ENCODE data around the gene POLR2B. TPM values are rescaled to one million over a fixed set of nuclear protein-coding genes. Genes with fewer than 3 reads are reported as not detected.
A peak's percentile ranks its signal among the peaks of the same experiment; 100 is the strongest.

Gene POLR2B
- total RNA-seq, 2 donors from 2014 or later = 106 to 112 TPM

GRCh38 chr4:57037982-57038604 lies 59.4 kb downstream of the POLR2B start:
- no peak overlapping the region for H3K9ac ChIP-seq (ENCODE audit: extremely low read depth, low read length, poor library complexity, severe bottlenecking)
- no peaks in the 10 kb centered on the region for H3K36me3 Mint-ChIP-seq (ENCODE audit: low read depth)
- no peaks in the 10 kb centered on the region for H3K9me3 ChIP-seq (ENCODE audit: control insufficient read depth, low read length)
- no peak overlapping the region for H3K4me3 ChIP-seq (ENCODE audit: low read length)
- no peaks in the 10 kb centered on the region for H3K27me3 ChIP-seq (ENCODE audit: control insufficient read depth, insufficient read depth, low read length, poor library complexity, severe bottlenecking)
- H3K4me3 Mint-ChIP-seq = peak overlapping the region; percentile 29
- H3K4me1 Mint-ChIP-seq = peaks cover 4% of the 10 kb centered on the region
- DNase-seq = peak; percentile 93
- peaks cover 1% of the 10 kb centered on the region for H3K36me3 ChIP-seq (ENCODE audit: control insufficient read depth, insufficient read depth, low read length)
- no peak overlapping the region for H3K27ac Mint-ChIP-seq
- no peaks in the 10 kb centered on the region for H3K9me3 Mint-ChIP-seq
- H3K4me1 ChIP-seq (ENCODE audit: control insufficient read depth, insufficient read depth, low read length) = no peaks in the 10 kb centered on the region
- H3K27ac ChIP-seq (ENCODE audit: low read depth, low read length) = no peak overlapping the region
- TF ChIP-seq, protein P1, sequence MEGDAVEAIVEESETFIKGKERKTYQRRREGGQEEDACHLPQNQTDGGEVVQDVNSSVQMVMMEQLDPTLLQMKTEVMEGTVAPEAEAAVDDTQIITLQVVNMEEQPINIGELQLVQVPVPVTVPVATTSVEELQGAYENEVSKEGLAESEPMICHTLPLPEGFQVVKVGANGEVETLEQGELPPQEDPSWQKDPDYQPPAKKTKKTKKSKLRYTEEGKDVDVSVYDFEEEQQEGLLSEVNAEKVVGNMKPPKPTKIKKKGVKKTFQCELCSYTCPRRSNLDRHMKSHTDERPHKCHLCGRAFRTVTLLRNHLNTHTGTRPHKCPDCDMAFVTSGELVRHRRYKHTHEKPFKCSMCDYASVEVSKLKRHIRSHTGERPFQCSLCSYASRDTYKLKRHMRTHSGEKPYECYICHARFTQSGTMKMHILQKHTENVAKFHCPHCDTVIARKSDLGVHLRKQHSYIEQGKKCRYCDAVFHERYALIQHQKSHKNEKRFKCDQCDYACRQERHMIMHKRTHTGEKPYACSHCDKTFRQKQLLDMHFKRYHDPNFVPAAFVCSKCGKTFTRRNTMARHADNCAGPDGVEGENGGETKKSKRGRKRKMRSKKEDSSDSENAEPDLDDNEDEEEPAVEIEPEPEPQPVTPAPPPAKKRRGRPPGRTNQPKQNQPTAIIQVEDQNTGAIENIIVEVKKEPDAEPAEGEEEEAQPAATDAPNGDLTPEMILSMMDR (conservative IDR thresholded peaks at IDR 0.05) = peak; percentile 97
- peaks cover 2% of the 10 kb centered on the region for H3K27me3 Mint-ChIP-seq (ENCODE audit: insufficient read depth)
- WGBS, 2 experiments (ENCODE audit: insufficient coverage in 1 of 2, insufficient read length in 1 of 2) = 29 to 33% methylated on average over 10 to 14 of the region's 15 CpGs

- Histone ChIP-seq H3K27ac (ENCODE audit: low read depth, low read length) (no peak overlapping the region), H3K27me3 (ENCODE audit: control insufficient read depth, insufficient read depth, low read length, poor library complexity, severe bottlenecking) (no peaks in the 10 kb centered on the region), H3K9me3 (ENCODE audit: control insufficient read depth, low read length) (no peaks in the 10 kb centered on the region), H3K36me3 (ENCODE audit: control insufficient read depth, insufficient read depth, low read length) (no peaks in the 10 kb centered on the region), H3K4me1 (ENCODE audit: control insufficient read depth, insufficient read depth, low read length) (no peaks in the 10 kb centered on the region), H3K4me3 (ENCODE audit: low read length) (no peak overlapping the region), H3K9ac (ENCODE audit: extremely low read depth, low read length, poor library complexity, severe bottlenecking) (no peak overlapping the region)
- H3K4me3 Mint-ChIP-seq = no peak overlapping the region
- H3K4me1 Mint-ChIP-seq = peaks cover 4% of the 10 kb centered on the region
- DNase-seq = no peak
- H3K27ac Mint-ChIP-seq = no peak overlapping the region
- H3K27me3 Mint-ChIP-seq (ENCODE audit: insufficient read depth) = peaks cover 2% of the 10 kb centered on the region
- H3K36me3 Mint-ChIP-seq (ENCODE audit: low read depth) = no peaks in the 10 kb centered on the region
- WGBS, 2 experiments (ENCODE audit: insufficient coverage in 1 of 2, insufficient read length in 1 of 2) = 73% methylated on average over 2 of the region's 2 CpGs; no CpG with 5 or more reads in 1 of the 2 experiments
- no peaks in the 10 kb centered on the region for H3K9me3 Mint-ChIP-seq
- TF ChIP-seq, protein P1 (conservative IDR thresholded peaks at IDR 0.05) = no peak
Measured at GRCh38 chr4:57039345-57039744, 60.6 kb downstream of the POLR2B start.

DNA sequence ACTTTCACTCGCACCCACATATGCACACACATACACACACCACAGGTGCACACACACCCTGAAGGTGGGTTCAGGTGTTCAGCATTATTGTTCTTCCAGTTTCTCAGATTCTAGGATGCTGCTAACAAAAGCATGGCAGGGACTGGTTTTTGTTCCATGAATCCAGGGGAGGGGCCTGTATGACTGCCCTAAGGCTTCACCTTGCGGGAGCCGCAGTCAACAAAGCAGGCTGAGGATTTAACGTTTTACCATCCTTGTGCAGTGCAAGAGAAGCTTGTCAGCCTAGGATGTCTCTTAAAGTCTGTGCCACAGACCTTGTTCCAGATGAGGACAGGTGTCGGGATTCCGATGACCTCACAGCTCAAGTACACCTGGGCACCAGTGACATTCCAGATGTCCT lies 61.8 kb downstream of the POLR2B start:
- Histone ChIP-seq H3K36me3 (ENCODE audit: control insufficient read depth, insufficient read depth, low read length) (no peaks in the 10 kb centered on the region), H3K27ac (ENCODE audit: low read depth, low read length) (no peak overlapping the region), H3K9ac (ENCODE audit: extremely low read depth, low read length, poor library complexity, severe bottlenecking) (no peak overlapping the region), H3K4me1 (ENCODE audit: control insufficient read depth, insufficient read depth, low read length) (no peaks in the 10 kb centered on the region), H3K27me3 (ENCODE audit: control insufficient read depth, insufficient read depth, low read length, poor library complexity, severe bottlenecking) (no peaks in the 10 kb centered on the region), H3K9me3 (ENCODE audit: control insufficient read depth, low read length) (no peaks in the 10 kb centered on the region), H3K4me3 (ENCODE audit: low read length) (no peak overlapping the region)
- Mint-ChIP-seq H3K4me3 (no peak overlapping the region), H3K9me3 (no peaks in the 10 kb centered on the region), H3K27me3 (ENCODE audit: insufficient read depth) (peaks cover 2% of the 10 kb centered on the region), H3K36me3 (ENCODE audit: low read depth) (no peaks in the 10 kb centered on the region), H3K27ac (no peak overlapping the region), H3K4me1 (peaks cover 4% of the 10 kb centered on the region)
- WGBS, 2 experiments (ENCODE audit: insufficient coverage in 1 of 2, insufficient read length in 1 of 2) = 78 to 82% methylated on average over 6 of the region's 6 CpGs
- DNase-seq = no peak
- TF ChIP-seq, protein P1 (conservative IDR thresholded peaks at IDR 0.05) = no peak
